Keratinocyte (primary cell): ENCODE results near the gene PCDHA9.

ENCODE experiments used
- EZH2 ChIP-seq: IDR thresholded peaks from one replicate; pipeline ENCODE4 v1.6.1; 2012; ENCODE audit warnings: inconsistent platforms, mild to moderate bottlenecking, low read length, moderate library complexity
- TF ChIP-seq, protein P1 (sequence below), 3 experiments: IDR thresholded peaks in 1 of 3; conservative IDR thresholded peaks in 1 of 3; optimal IDR thresholded peaks in 1 of 3; 2 replicates in 2 of 3; 3 replicates in 1 of 3; pipeline versions ENCODE3 to v1.5.1; 2011; ENCODE audit warnings: low read length in 3 of 3, mild to moderate bottlenecking in 3 of 3, moderate library complexity in 2 of 3, control low read depth in 1 of 3, inconsistent platforms in 1 of 3; ENCODE audit not compliant: insufficient read depth in 2 of 3; ENCODE audit errors: extremely low read depth in 1 of 3

DNA sequence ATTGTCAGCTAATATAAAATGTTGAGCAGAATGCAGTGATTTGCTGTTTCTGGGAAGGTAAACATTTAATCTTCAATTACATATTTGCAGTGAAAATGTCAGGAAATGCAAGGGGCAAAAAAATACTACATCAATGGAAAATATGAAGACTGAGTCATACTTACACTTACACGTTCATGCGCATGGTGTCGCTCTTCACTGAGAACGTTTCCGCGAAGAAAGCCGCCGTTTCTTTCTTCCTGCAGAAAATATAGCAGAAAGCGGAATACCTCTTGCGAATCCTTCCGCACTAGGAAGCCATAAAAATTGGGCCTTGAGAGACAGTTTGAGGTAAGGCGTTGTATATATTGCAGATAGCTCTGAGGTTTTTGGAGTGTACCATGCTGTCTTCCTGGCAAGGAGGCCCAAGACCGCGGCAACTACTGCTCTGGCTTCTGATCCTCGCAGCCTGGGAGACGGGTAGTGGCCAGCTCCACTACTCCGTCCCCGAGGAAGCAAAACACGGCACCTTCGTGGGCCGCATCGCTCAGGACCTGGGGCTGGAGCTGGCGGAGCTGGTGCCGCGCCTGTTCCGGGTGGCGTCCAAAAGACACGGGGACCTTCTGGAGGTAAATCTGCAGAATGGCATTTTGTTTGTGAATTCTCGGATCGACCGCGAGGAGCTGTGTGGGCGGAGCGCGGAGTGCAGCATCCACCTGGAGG is 33.9 kb downstream of the PCDHA9 start, which contains the start of gene PCDHA13:
- TF ChIP-seq, protein P1, sequence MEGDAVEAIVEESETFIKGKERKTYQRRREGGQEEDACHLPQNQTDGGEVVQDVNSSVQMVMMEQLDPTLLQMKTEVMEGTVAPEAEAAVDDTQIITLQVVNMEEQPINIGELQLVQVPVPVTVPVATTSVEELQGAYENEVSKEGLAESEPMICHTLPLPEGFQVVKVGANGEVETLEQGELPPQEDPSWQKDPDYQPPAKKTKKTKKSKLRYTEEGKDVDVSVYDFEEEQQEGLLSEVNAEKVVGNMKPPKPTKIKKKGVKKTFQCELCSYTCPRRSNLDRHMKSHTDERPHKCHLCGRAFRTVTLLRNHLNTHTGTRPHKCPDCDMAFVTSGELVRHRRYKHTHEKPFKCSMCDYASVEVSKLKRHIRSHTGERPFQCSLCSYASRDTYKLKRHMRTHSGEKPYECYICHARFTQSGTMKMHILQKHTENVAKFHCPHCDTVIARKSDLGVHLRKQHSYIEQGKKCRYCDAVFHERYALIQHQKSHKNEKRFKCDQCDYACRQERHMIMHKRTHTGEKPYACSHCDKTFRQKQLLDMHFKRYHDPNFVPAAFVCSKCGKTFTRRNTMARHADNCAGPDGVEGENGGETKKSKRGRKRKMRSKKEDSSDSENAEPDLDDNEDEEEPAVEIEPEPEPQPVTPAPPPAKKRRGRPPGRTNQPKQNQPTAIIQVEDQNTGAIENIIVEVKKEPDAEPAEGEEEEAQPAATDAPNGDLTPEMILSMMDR (optimal IDR thresholded peaks at IDR 0.05 in 1 of 3, IDR thresholded peaks at IDR 0.05 in 1 of 3, conservative IDR thresholded peaks at IDR 0.05 in 1 of 3; ENCODE audit: extremely low read depth in 1 of 3, insufficient read depth in 2 of 3, low read length in 3 of 3): peak; percentile 22 to 37 (median 26)
- TF ChIP-seq EZH2: no peak
